ENCODE data around the gene BMPR1B.
"Not testable (repeated sequence)": the region's sequence is repeated elsewhere in the genome, so short reads cannot be mapped to it uniquely, and the experiment has no call there.

Gene BMPR1B

GRCh38 chr4:94763500-94763899 is 5.7 kb downstream of the BMPR1B start:
- DNase-seq = no peak

GRCh38 chr4:94764069-94764468 is 6.3 kb downstream of the BMPR1B start:
- DNase-seq = no peak

DNA sequence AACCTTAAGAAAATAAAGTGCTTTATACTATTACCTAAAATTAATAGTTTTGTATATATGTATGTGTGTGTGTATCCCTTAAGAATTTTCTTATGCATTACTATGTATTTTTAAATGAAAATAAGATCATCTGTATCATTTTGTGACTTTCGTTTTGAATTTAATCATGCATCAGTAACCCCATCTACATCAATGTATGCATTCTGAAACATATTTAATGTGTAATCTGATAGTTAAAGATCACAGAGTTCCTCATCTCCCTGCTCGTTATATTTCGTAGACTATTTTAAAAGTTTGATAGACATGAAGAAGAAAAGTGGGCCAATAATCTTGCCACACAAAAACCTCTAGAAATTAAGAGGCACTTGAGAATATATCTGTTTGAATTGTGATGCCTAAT is 7.4 kb downstream of the BMPR1B start:
- no peak for DNase-seq

DNA sequence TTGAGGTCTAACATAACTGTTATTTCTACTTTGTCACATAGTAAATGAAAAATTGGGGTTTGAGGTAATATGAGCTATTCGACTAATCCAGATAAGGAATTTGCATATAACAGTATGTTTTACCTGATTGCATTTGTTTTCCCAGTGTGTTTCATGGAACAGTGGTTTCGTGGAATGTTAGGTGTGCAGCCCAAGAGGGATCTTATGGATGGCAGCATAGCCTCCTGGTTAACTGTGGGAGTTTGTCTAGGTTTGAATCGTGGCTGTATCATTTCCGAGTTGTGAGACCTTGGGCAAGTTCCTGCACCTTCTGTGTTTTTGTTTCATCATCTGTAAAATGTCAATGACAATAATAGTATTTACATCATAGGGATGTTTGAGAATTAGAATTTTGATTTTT is 7.9 kb downstream of the BMPR1B start:
- peak; percentile 2 for DNase-seq

DNA sequence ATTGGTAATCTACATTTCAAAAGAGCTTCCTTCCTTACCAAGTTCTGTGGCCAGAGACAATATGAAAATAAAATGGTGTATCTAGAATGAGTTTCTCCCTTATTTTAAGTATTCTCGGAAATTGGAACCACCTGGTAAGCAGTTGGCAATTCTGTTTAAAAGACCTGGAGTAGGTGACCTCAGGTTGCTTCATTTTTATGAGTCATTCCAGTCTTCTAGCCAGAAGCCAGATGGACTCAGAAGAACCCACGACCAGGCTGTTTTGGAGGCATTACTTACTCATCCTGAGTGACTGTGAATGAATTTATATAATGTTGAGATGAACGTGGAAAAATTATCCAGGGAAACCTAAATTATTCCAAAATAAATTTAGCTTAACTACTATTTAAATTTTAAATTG is 9.1 kb downstream of the BMPR1B start:
- DNase-seq = peak; percentile 60

- DNase-seq = no peak
These were observed 9.7 kb downstream of the BMPR1B start for GRCh38 chr4:94767446-94767845.

DNA sequence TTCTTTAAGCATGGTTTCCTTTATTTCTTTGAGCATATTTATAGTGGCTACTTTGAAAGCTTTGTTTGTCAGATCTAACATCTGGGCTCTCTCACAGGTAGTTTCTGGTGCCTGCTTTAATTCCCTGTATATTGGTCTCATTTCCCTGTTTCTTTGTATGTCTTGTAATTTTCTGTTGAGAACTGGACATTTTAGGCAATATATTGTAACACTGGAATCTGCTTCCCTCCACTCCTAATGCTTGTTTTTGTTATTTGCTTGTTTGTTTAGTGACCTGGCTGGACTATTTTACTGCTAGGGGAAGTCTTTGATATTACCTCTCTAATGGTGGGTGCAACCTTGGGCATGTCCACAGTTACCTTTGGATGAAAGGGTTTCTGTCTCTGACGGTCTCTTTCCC is 25.0 kb downstream of the BMPR1B start:
- no peak for DNase-seq

DNA sequence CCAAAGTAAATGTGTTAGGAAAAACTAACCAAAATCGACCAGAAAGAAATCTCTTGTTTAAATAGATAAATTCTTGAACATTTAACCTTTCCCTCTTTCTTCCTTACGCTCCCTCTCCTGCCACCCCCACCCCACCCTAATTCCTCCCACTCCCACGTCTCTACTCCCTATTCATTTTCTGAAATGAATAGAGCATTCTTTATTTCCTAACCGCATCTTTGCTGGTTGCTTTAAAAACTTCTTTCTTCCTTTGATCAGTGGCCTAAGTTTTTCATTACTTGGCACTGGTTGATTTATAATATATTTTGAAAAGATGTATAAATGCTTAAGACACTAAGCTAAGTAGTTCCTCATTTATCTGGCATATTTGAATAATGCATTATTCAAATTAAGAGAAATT is 33.9 kb downstream of the BMPR1B start:
- DNase-seq = no peak

DNA sequence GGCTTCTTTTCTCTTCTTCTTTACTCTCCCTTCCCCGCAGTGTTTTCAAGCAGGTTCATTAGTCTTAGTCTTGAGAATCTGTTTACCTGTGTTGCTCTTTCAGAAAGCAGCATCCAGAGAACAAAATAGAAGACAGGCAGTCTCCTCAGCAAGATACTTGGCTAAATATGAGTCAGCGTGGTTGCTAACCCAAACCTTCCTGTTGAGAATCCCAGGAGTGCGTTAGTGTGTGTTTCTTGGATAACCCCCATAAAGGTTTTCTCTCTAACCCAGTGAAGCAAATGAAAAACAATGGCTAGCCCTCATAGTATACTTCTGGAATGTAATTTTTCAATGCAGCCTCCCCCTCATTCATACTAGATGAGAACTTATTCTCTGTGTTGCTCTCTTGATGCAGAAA is 41.1 kb downstream of the BMPR1B start:
- no peak for DNase-seq

- DNase-seq = no peak
These were observed 43.3 kb downstream of the BMPR1B start for GRCh38 chr4:94801016-94801415.

DNA sequence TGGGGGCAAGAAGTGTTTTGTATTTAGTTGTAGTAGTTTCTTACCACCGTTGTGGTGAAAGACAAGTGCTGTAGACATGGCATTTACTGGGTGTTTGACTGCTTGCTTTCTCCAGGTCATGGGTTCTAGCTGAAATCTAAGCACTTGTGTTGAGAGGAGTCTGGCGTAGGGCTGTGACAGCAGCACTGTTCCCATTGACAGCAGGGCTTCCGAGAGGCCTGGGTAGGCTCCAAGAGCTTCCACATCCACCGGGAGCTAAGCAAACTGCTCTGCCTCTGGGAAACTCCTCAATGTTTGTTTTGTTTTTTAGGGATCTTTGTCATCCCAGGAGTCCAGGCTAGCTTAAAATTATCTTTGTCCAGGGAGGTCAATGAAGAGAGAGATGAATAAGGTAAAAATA is 44.3 kb downstream of the BMPR1B start:
- peak; percentile 63 for DNase-seq

- no peak for DNase-seq
These were observed 45.4 kb downstream of the BMPR1B start for GRCh38 chr4:94803181-94803580.

- no peak for DNase-seq
These were observed 46.9 kb downstream of the BMPR1B start for GRCh38 chr4:94804650-94805049.

- DNase-seq = peak; percentile 13
These were observed 48.6 kb downstream of the BMPR1B start for GRCh38 chr4:94806376-94806775.

GRCh38 chr4:94811643-94812042 is 53.9 kb downstream of the BMPR1B start:
- DNase-seq = no peak

GRCh38 chr4:94813221-94813620 is 55.5 kb downstream of the BMPR1B start:
- DNase-seq = peak; percentile 8

DNA sequence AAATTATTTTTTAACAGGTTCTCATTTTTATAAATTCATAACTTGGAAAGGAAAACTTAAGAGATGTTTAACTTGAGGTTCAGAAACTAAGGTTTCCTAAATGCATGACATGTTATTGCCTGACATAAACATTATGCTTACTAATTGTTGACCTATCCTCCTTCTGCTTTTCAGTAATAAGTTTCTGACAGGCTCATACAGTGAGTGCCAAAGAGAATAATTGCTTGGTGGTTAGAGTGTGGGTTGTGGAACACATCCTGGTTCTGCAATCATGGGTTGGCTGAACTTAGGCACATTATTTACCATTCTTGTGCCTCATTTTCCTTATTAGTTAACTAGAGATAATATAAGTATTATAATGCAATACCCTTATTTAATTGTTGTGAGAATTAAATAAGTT is 56.5 kb downstream of the BMPR1B start:
- DNase-seq = no peak

DNA sequence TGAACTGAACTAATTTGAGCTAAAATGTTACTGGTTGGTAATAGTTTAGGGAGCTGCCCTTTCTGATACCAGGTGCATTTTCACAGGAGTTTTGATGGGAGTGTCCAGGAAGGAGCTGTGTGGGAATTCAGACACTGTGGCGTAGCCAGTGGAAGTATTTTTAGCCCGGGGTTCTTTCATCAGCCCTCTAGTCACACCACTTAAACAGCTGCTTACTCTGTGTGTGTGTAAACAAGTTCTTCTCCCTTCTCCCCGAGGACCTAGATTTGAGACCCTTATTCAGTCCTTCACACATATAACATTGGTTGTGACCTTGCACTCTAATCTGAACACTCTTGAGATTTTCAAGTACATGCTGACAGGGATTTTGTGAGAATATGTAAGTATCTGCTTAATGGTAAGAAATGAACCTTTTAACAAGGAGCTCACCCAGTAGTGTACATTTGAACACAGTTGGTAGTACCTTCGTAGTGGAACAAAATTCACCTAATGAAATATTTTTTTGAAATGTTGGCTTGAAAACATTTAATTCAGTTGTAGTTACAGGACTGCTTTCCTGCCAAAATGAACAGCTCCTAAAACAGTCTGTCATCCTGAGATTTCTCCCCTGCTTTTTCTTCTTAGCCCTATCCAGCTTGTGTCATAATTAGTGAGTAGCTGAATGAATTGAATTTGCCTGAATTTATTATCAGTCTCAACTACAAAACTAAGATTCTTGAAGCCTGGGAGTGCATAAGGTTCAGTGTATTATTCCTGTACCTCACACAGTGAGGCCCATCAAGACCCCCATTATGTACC is 61.8 kb downstream of the BMPR1B start:
- no peak for DNase-seq

- peak; percentile 69 for DNase-seq
These were observed 68.5 kb downstream of the BMPR1B start for GRCh38 chr4:94826206-94826605.

DNA sequence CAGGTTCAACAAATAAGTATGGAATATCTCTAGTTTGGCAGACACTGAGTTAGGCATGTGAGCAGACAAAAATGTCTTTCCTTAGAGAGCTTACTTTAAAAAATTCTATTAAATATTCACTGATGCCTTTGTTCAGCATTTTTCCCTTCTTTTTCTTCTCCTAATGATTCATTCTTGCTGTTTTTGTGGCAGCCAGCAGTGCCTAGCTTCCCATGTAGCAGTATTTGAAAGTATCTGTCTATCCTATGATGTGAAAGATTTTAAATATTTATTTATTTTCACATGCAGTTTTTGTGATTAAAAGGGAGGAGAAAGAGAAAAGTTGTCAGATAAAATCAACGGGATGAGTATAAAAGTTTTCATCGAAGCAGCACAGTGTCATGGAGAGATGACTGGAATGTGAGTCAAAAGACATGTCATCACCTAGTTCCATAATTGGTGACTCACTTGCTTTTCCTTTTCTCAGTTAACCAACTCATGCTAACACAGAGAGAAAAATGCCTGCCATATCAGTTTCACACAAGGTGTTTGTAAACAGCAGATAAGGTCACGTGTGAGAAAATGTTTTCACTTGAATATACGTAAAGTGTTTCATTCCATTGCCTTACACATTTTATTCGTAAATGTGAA is 69.8 kb downstream of the BMPR1B start:
- no peak for DNase-seq

DNA sequence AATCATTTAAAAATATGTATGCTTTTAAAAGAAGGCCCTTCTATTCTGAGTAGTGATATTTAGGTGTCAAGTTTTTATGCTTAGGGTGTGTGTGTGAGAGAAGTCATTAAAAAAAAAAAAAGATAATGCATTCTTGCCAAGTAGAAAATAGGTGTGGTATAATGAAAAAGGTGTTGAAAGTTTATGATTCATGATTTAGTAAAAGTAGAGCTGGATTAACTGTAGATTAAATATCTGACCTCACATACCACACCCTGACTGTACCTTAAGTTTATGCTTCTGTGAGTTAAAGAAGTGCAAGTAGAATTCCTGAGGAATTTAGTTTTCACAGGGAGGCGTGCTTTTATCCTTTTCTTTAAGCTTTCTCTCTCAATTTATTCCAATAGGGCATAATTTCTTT is 71.1 kb downstream of the BMPR1B start:
- DNase-seq = no peak

- peak; percentile 62 for DNase-seq
These were observed 73.9 kb downstream of the BMPR1B start for GRCh38 chr4:94831607-94832006.

- DNase-seq = not testable (repeated sequence)
These were observed 74.6 kb downstream of the BMPR1B start for GRCh38 chr4:94832329-94832728.

- no peak for DNase-seq
These were observed 75.6 kb downstream of the BMPR1B start for GRCh38 chr4:94833394-94833793.

DNA sequence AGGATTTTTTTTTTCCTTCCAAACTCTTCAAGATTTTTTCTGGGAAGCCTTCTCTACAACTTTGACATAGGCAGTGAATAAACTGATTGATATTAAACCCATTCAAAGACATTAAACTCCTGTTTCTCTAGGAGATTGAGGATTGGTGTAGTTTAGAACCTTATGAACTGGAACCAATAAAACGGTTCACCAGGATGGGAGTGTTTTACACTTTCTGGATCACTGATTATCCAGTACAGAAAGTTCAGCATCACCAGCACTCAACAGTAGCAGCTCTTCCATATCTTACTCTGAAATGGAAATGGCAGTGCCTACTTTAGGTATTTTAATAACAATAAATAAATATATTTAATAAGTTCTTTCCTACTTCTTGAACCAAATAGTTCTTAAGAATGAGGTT is 76.7 kb downstream of the BMPR1B start:
- no peak for DNase-seq
